GM19467 (cell line): ENCODE measurements around the gene ANGPTL1.
"Not testable (repeated sequence)": the region's sequence is repeated elsewhere in the genome, so short reads cannot be mapped to it uniquely, and the experiment has no call there.

Experiments
- ATAC-seq: cut with Tn5 transposase; IDR thresholded peaks from one replicate; pipeline ENCODE4 v1.9.1; 2021; ENCODE audit warnings: mild to moderate bottlenecking, moderate library complexity; ENCODE audit not compliant: unreplicated experiment

Gene ANGPTL1

DNA sequence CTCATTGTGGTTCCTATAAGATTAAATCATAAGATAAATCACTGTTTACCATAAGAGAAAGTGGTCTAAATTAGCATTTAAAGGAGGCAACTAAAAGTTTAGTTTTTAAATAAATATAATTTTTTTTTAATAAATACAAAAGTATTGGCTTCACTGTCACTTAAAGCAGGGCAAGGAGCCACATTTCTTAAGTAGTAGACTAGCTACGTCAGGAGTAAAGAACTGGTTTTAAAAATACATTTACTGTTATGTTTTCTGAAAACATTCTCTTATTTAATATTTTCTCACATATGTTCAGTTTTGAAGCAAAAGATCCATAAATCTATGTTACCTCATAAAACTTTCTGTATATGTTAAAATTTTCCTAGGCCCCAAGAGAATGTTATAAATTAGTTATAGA lies 2.2 kb downstream of the ANGPTL1 start:
- no peak for ATAC-seq

DNA sequence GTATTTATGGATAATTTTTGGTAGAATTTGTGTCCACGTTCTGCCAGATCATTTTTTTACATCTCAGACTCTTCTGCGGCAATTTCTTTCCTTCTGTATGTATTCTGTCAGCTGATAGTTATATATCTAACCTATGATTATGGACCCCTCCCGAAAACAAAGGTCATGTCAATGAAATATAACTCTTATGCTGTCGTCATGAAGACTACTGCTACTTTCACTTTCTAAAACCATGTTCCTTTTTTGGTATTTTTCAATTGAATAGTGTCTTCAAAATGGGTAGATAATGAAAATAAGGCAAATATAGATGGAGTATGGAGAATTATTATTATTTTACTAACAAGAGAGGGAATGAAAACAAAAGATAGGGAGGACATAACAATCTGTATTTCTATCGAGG lies 3.2 kb downstream of the ANGPTL1 start:
- ATAC-seq = no peak

DNA sequence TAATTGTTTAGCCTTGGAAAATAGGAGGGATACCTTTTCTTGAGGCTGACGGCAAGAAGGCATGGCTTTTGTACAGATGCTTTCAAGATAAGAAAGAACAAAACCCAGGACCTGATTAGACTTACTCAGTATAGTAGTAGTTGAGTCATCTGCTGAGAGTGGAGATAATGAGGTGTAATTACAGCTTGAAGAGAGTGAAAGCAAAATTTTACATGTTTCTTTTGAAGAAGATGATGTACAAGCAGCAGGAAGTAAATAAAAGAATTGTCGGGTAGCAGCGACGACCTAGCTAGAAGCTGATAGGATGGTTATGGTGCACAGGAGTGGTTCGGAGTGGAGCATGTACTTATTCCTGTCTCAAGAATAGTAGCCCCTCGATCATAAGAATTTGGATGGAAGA lies 6.6 kb downstream of the ANGPTL1 start:
- no peak for ATAC-seq

DNA sequence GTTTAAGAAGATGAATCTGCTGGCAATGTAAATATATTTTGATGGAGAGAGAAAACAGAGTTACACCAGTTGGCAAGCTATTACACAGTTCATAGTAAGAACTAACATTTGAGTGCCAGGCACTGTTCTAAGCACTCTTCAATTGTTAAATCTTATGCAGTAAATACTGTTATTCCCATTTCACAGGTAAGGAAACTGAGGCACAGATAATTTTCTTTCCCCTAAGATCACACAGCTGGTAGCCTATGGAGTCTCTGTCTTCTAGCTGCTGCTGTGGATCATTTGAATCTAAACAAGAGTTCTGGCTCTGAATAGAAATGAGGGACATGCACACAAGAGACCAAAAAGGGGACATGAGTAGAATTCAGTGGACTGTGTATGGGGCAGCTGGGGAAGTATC lies 8.0 kb downstream of the ANGPTL1 start:
- ATAC-seq = no peak

DNA sequence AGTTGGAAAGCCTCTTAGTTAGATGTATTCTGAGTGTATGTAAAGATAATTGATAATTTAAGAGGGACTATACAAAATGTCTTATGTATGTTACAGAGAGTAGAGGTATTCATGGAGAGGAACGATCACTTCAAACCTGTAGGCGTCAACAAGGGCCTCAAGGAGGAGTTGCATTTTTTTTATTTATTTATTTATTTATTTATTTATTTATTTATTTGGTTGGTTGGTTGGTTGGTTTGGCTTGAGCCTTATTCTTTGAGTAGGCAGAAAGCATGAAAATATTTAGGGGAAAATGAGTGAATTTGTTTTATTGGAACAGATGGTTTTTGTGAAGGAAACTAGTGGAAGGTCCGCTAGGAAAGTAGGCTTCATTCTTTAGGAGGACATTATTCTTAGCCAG lies 8.5 kb downstream of the ANGPTL1 start:
- ATAC-seq = no peak

DNA sequence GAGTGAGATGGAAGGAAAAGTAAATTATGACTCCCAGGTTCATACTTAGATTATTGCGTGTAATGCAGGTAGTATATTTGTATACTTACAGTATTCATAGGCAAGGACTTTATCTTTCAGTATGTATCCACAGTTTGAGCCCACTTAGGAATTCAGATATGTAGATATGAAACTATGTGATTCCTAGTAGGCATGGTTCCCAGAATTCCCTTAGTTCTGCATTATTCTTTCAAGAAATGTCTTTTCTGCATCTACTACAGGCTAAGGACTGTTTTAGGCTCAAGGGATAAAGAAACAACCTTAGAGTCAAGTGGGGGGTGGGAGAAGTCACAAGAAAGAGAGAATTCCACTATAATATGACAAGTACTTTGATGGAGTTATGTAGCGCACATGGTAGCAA lies 13.8 kb downstream of the ANGPTL1 start:
- no peak for ATAC-seq

DNA sequence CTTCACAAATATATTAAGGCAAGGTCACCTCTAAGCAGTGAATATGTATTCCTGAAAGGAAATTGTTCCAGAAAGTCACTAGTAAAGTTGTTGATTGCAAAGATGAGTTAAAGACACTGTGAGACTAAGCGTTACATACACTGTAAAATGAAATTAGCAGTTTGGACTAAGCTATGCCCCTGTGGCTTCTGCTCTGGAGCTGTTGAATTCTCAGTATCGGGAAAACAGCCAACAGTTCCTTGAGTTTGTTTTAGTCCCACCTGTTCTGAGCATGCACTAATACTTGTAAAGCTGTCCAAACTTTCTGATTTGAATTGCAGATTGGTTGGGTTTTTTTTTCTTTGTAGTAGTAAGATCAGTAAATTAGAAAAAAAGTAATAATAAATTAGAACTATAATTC lies 21.0 kb downstream of the ANGPTL1 start:
- no peak for ATAC-seq

DNA sequence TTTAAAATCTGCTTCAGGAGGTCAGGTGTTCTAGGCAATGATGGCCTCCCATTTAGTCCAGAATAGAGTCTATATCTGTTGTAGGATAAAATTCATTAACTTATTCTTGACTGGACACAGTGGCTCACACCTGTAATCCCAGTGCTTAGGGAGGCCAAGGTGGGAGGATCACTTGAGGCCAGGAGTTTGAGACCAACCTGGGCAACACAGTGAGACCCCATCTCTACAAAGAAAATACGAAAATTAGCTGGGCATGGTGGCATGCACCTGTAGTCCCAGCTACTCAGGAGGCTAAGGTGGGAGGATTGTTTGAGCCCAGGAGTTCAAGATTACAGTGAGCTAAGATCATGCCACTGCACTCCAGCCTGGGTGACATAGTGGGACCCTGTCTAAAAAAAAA lies 23.0 kb downstream of the ANGPTL1 start:
- ATAC-seq = not testable (repeated sequence)

DNA sequence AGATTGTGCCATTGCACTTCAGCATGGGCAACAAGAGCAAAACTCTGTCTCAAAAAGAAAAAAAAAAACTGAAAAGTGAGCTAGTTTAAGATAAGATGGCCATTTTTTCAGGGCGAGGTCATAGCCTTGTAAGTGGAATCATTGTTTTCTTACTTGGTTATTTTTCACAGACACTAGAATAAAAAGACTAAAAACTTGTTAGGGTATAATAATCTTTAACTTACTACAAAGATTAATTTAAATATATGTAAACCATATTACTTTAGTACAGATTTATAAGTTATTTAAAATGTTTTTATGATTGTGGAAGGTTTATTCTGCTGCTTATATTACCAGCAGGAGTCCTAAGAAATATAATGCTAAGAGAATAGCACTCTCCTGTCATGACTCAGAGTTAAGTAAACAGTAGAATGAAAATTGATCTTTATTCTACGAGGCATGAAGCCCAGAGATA lies 23.5 kb downstream of the ANGPTL1 start:
- no peak for ATAC-seq

DNA sequence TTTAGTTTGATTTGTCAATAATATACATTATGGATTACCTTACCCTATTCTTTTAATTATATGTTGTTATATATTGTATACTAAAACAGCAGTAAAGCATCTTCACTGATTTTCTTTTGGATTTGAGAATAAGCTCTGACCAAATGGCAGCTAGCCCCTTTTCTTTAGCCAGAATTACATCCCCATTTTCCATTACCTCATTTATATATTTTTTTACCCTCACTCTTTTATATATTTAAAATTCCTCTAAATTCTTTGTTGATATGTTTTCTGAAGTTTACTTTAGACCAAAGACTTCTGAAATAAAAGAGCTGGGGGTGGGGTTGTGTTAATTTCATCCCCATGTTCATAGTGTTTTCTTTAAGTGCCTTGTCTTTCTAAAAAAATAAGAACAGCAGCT lies 24.6 kb downstream of the ANGPTL1 start:
- ATAC-seq = no peak

DNA sequence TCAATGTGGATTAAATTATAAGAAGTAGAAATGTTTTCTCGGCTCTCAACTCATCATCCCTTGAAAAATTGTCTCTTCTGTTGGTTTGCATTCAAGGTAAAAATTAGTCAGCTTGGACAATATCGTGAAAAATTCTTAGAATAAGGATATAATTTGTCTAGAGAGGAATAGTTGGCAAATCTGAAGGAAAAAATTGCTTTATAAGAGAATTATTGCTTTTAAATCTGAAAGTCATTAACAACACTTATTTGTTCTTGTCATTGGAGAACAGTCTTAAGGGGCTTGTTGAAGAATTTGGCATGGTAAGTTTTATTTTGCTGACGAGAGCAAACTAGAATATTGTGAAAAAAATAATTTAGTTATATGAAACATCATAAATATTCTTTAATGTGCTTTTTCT lies 26.4 kb downstream of the ANGPTL1 start:
- ATAC-seq = no peak

DNA sequence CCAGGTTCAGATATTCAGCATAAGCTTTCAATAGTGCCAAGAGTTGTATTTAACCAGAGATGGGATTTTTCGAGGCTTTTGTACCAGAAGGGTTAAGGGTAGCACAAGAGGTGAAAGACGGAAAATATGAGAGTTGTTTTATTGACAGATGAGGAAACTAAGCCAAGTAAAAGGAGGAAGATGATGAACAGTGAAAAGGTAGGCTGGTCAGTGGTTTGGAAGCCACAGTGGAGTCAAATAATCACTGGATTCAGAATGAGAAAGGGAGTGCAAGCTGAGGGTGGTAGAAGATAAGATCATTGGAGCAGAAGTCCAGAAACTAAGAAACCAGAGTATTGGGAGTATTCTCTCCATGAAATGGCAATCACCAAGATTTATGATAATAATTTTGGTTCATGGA lies 45.7 kb downstream of the ANGPTL1 start:
- ATAC-seq = no peak

DNA sequence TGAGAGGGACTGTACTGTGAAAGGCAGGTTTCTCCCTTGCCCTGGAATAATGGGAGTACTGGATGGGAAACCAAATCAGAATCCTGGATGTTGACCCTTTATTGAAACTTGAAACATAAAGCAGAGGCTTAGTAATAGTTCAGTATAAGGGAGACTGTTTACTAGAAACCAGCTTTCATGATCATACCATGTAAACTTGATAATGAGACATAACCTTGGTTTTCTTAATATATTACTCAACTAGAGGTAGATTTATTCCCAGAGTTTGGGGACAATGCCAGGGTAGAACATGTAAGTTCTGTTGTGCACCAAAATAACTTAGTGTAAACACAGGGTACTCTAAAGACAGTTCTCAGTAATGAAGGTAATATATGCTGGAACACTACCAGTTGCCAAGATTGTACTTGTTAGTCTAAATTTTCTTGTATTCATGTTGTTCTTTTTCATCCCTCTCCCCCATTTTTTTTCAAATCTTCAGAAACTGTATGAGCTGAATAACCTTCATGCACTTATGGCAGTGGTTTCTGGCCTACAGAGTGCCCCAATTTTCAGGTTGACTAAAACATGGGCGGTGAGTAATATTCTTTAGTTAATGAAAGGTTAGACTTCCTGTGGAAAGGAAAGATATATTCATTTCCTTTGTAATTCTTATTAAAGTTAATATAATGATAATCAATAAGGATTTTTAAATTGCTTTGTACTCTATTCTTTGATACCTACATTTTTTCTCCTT lies 49.6 kb downstream of the ANGPTL1 start:
- no peak for ATAC-seq

DNA sequence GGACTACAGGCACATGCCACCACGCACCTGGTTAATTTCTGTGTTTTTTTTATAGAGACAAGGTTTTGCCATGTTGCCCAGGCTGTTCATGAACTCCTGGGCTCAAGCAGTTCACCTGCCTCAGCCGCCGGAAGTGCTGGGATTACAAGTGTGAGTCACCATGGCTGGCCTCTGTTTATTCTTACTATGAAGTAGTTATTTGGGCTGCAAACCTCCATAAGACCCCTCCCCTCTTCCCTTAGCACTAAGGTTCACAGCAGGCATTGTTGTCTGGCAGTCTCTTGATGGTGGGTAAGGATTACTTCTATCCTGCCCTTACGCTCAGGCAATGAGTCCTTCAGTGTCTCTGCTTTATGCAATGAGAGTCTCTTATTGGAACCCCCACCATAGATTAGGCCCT lies 51.8 kb downstream of the ANGPTL1 start:
- no peak for ATAC-seq

DNA sequence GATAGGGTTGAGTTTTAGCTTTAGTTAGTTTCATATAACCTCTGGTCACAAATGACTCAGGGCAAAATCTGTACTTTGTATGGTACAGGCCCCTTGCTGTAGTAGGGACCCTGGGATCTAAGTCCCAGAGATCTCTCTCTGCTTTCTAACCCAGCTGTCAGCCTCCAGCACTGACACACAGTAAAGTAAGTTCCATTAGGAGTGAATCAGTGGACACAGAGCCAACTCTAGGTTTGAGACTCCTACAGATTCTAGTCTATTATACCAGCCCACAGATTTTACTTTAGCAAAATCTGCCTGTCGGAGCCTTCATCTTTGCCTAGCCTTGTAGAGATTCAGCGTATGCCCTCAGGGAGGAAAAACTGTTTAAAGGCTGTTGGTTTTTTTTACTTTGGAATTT lies 52.5 kb downstream of the ANGPTL1 start:
- ATAC-seq = no peak

DNA sequence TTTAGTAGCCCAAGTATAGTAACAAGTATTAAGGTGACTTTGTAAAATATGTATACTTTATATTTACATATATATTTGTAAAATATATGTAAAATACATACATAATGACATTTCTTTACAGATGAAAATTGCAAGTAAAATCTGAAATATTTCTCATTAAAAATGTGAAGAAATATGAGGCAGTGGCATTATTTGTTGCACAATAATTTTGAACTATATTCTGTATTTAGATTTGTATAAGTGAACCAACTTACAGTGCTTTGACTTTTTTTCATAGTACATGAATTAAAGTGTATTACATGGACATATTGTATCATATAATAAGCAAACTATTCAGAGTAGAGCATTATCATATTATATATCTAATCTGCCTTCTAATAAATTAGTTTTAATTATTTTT lies 60.3 kb downstream of the ANGPTL1 start:
- no peak for ATAC-seq

DNA sequence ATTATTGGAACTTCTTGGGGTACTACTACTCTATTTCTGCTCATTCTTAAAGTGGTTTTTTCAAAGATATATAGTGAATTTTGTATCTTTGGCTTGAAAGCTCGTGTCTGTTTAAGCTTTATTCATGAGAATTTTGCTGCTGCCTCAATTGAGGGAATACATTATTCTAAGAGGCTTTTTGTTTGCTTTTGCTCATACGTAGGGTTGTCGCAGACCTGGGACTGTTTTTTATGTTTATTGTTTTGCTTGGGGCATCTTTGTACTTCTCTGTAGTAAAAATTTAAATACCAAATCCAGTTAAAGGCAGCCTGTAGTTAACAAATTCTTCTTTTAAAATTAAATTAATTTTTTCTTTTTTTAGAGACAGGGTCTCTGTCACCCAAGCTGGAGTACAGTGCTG lies 62.3 kb downstream of the ANGPTL1 start:
- ATAC-seq = no peak

DNA sequence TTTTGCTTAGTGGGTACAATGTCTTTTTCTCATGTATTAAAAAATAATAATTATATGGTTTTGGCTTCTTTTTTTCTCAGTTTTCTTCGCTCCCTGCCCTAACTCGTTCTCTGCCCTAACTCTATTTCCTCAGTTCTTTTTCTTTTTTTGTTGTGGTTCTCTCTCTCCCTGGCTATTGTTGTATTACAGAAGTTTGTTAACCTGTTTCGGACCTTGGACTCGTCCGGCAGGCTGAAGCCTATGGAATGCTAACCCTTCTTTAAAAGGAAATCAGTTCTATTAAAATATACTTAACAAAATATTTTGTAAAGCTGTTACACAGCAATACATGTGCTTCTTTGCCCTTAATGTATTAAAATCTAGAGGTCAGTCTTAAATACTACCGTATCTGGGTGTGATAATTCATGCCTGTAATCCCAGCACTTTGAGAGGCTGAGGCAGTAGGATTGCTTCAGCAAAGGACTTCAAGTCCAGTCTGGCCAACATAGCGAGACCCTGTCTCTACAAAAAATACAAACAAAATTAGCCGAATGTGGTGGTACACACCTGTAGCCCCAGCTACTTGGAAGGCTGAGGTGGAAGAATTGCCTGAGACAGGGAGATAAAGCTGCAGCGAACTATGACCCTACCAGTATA lies 64.1 kb downstream of the ANGPTL1 start:
- no peak for ATAC-seq

DNA sequence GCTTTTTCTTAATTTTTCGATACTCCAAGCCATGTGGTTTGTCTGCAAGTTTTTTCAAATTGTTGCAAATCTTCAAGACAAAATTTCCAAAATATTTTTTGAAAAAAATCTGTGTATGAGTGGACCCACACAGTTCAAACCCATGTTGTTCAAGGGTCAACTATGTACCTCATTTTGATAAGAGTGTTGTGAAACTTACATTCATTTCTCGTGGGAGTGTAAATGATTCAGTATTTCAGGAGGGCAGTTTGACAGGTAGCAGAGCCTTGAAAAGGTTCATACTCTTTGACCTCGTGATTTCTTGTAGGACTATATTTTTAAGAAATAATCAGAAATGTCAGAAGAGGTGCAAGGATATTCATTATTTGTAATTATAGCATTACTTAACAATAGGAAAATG lies 68.0 kb downstream of the ANGPTL1 start:
- ATAC-seq = no peak
